Measurements from ENCODE around the gene PPL. TPM values are rescaled to one million over a fixed set of nuclear protein-coding genes. Genes with fewer than 3 reads are reported as not detected.

The PPL gene
- total RNA-seq, 1 experiment from 2014 or later = 28.5 TPM

GRCh38 chr16:4925293-4925607 lies 11.7 kb downstream of the PPL start:
- CTCF ChIA-PET = interaction anchor here (0.5 to 1.8 kb wide), 2 partner anchors 11 to 129 kb away, joined by 3 to 4 read pairs; no protein-coding TSS in a partner anchor
- H3K36me3 Mint-ChIP-seq = peaks cover 12% of the 10 kb centered on the region

GRCh38 chr16:4924593-4925292 lies 12.2 kb downstream of the PPL start:
- DNase-seq (ENCODE audit: low spot score) (peak; percentile 52), ATAC-seq (peak; percentile 89)
- ChIA-PET CTCF (interaction anchor here (0.5 to 1.8 kb wide), 2 partner anchors 12 to 130 kb away, joined by 3 to 4 read pairs; no protein-coding TSS in a partner anchor), POLR2A (interaction anchor here (1.5 kb wide), 1 partner anchor 19 kb away, joined by 3 read pairs; no protein-coding TSS in a partner anchor)
- TF ChIP-seq ATF1 (CRISPR knock-in tag; IDR thresholded peaks at IDR 0.05) (no peak), HMGXB4 (CRISPR knock-in tag; IDR thresholded peaks at IDR 0.05) (no peak), TEAD1 (CRISPR knock-in tag; IDR thresholded peaks at IDR 0.05) (peak; percentile 16; the same call in 1 of the 2 replicates)
- no peaks in the 10 kb centered on the region; the same call in 1 of the 2 replicates for H3K27me3 Mint-ChIP-seq (ENCODE audit: low read depth)
- peaks cover 8% of the 10 kb centered on the region for H3K9me3 Mint-ChIP-seq
- H3K4me3 Mint-ChIP-seq = no peak overlapping the region
- peaks cover 34% of the 10 kb centered on the region for H3K4me1 Mint-ChIP-seq
- H3K36me3 Mint-ChIP-seq = peaks cover 12% of the 10 kb centered on the region
- H3K27ac Mint-ChIP-seq = peak overlapping the region; percentile 91

More at GRCh38 chr16:4925293-4925607, 11.7 kb downstream of the PPL start:
- Mint-ChIP-seq H3K4me3 (no peak overlapping the region), H3K27ac (peak overlapping the region; percentile 91), H3K27me3 (ENCODE audit: low read depth) (no peaks in the 10 kb centered on the region; the same call in 1 of the 2 replicates), H3K4me1 (peaks cover 34% of the 10 kb centered on the region), H3K9me3 (peaks cover 8% of the 10 kb centered on the region)
- TF ChIP-seq AR (CRISPR knock-in tag; IDR thresholded peaks at IDR 0.05) = no peak
- TF ChIP-seq, protein P1, sequence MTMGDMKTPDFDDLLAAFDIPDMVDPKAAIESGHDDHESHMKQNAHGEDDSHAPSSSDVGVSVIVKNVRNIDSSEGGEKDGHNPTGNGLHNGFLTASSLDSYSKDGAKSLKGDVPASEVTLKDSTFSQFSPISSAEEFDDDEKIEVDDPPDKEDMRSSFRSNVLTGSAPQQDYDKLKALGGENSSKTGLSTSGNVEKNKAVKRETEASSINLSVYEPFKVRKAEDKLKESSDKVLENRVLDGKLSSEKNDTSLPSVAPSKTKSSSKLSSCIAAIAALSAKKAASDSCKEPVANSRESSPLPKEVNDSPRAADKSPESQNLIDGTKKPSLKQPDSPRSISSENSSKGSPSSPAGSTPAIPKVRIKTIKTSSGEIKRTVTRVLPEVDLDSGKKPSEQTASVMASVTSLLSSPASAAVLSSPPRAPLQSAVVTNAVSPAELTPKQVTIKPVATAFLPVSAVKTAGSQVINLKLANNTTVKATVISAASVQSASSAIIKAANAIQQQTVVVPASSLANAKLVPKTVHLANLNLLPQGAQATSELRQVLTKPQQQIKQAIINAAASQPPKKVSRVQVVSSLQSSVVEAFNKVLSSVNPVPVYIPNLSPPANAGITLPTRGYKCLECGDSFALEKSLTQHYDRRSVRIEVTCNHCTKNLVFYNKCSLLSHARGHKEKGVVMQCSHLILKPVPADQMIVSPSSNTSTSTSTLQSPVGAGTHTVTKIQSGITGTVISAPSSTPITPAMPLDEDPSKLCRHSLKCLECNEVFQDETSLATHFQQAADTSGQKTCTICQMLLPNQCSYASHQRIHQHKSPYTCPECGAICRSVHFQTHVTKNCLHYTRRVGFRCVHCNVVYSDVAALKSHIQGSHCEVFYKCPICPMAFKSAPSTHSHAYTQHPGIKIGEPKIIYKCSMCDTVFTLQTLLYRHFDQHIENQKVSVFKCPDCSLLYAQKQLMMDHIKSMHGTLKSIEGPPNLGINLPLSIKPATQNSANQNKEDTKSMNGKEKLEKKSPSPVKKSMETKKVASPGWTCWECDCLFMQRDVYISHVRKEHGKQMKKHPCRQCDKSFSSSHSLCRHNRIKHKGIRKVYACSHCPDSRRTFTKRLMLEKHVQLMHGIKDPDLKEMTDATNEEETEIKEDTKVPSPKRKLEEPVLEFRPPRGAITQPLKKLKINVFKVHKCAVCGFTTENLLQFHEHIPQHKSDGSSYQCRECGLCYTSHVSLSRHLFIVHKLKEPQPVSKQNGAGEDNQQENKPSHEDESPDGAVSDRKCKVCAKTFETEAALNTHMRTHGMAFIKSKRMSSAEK (CRISPR knock-in tag; IDR thresholded peaks at IDR 0.05; ENCODE audit: borderline replicate concordance) = no peak
- ATAC-seq = no peak
- POLR2A ChIA-PET = interaction anchor here (1.5 kb wide), 1 partner anchor 18 kb away, joined by 3 read pairs; no protein-coding TSS in a partner anchor
- DNase-seq (ENCODE audit: low spot score) = no peak

GRCh38 chr16:4923853-4924252 lies 13.1 kb downstream of the PPL start:
- peak overlapping the region; percentile 41; the same call in 1 of the 2 replicates for H3K27ac Mint-ChIP-seq
- no peak overlapping the region for H3K4me3 Mint-ChIP-seq
- POLR2A ChIA-PET = no interaction called here
- H3K4me1 Mint-ChIP-seq = peaks cover 36% of the 10 kb centered on the region
- no peak for DNase-seq (ENCODE audit: low spot score)
- no peak for TF ChIP-seq CDX4 (CRISPR knock-in tag; IDR thresholded peaks at IDR 0.05; ENCODE audit: borderline replicate concordance)
- TF ChIP-seq SOX15 (CRISPR knock-in tag; IDR thresholded peaks at IDR 0.05) = no peak
- TF ChIP-seq ESRRA (CRISPR knock-in tag; IDR thresholded peaks at IDR 0.05; ENCODE audit: borderline replicate concordance) = no peak
- TF ChIP-seq CREM (CRISPR knock-in tag; IDR thresholded peaks at IDR 0.05) = no peak
- TF ChIP-seq NFYB (CRISPR knock-in tag; conservative IDR thresholded peaks at IDR 0.05; ENCODE audit: low read depth) = no peak
- no peak for TF ChIP-seq GABPB1 (CRISPR knock-in tag; IDR thresholded peaks at IDR 0.05)
- no peak for TF ChIP-seq JUN (CRISPR knock-in tag; IDR thresholded peaks at IDR 0.05)
- TF ChIP-seq, protein P2, sequence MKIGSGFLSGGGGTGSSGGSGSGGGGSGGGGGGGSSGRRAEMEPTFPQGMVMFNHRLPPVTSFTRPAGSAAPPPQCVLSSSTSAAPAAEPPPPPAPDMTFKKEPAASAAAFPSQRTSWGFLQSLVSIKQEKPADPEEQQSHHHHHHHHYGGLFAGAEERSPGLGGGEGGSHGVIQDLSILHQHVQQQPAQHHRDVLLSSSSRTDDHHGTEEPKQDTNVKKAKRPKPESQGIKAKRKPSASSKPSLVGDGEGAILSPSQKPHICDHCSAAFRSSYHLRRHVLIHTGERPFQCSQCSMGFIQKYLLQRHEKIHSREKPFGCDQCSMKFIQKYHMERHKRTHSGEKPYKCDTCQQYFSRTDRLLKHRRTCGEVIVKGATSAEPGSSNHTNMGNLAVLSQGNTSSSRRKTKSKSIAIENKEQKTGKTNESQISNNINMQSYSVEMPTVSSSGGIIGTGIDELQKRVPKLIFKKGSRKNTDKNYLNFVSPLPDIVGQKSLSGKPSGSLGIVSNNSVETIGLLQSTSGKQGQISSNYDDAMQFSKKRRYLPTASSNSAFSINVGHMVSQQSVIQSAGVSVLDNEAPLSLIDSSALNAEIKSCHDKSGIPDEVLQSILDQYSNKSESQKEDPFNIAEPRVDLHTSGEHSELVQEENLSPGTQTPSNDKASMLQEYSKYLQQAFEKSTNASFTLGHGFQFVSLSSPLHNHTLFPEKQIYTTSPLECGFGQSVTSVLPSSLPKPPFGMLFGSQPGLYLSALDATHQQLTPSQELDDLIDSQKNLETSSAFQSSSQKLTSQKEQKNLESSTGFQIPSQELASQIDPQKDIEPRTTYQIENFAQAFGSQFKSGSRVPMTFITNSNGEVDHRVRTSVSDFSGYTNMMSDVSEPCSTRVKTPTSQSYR (CRISPR knock-in tag; IDR thresholded peaks at IDR 0.05) = no peak
- ATAC-seq = no peak
- H3K27me3 Mint-ChIP-seq (ENCODE audit: low read depth) = no peaks in the 10 kb centered on the region; the same call in 1 of the 2 replicates
- CTCF ChIA-PET = interaction anchor here (1.8 kb wide), 1 partner anchor 12 kb away, joined by 4 read pairs; no protein-coding TSS in a partner anchor
- peaks cover 12% of the 10 kb centered on the region for H3K36me3 Mint-ChIP-seq
- peaks cover 8% of the 10 kb centered on the region for H3K9me3 Mint-ChIP-seq
